HPDE6-E6E7 (cell line): ENCODE measurements around the gene RAD51B.
"Not testable (repeated sequence)": the region's sequence is repeated elsewhere in the genome, so short reads cannot be mapped to it uniquely, and the experiment has no call there.

ENCODE experiments used
- DNase-seq: peaks from one replicate; pipeline ENCODE4 v3.0.0; 2011; ENCODE audit warnings: missing footprints; ENCODE audit errors: extremely low spot score

RAD51B gene

GRCh38 chr14:67944605-67945004 is 125.0 kb downstream of the RAD51B start:
- DNase-seq: no peak

DNA sequence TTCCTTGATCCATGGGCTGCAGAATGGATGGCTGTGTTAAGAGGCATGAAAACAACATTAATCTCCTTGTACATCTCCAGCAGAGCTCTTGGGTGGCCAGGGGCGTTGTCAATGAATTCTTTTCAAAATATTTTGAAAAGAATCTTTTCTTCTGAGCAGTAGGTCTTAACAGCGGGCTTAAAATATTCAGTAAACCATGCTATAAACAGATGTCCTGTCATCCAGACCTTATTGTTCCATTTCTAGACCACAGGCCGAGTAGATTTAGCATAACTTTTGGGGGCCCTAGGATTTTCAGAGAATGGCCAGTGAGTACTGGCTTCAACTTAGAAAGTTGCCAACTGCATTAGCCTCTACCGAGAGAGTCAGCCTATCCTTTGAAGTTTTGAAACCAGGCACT is 130.2 kb downstream of the RAD51B start:
- no peak for DNase-seq

DNA sequence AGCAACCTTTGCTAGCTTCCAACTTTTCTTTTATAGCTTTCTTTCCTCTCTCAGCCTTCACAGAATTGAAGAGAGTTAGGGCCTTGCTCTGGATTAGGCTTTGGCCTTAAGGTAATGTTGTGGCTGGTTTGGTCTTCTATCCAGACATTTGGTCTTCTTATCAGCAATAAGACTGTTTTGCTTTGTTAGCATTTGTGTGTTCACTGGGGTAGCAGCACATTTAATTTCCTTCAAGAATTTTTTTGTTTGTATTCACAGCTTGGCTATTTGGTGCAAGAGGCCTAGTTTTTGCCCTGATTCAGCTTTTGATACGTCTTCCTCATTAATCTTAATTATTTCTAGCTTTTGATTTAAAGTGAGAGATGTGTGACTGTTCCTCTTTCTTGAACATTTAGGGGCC is 130.8 kb downstream of the RAD51B start:
- DNase-seq: no peak

GRCh38 chr14:67951529-67952135 is 132.1 kb downstream of the RAD51B start:
- DNase-seq: no peak

GRCh38 chr14:67952381-67952780 is 132.8 kb downstream of the RAD51B start:
- no peak for DNase-seq

GRCh38 chr14:67952786-67953185 is 133.2 kb downstream of the RAD51B start:
- no peak for DNase-seq

DNA sequence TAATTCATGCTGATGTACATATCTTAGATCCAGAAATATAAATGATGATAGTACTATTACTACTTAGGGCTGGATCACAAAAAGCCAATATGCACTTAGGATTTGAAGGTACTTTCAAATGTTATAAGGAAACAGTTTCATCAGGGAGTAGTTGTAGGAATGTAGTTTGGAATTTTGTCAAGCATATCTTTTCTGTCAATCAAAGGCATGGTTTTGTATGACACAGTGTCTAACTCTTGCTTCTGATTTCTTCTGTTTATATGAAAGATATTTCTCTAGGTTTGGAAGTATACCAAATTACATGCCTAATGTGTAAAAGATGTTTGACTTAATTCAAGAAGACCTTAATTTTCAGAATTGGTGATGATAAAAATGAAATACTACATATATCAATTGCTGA is 135.7 kb downstream of the RAD51B start:
- DNase-seq: no peak

DNA sequence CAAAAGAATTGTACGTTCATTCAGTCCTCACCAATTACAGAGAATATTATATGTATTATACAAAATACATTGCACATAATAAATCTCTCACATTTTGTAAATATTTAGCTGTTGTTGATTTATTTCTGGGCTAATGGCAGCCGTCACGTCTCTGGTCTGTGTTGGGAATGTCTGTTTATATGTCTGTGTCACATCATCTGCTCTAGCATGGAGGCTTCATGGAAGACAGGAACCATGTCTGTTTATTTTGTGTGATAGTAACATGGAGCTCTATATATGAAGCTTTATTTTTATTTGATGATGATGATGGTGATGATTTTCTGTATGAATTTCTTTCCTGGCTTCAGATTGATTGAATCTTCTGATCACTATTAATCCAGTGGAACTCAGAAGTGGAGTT is 138.4 kb downstream of the RAD51B start:
- DNase-seq: no peak

- DNase-seq: no peak
Measured at GRCh38 chr14:67961676-67962075, 142.1 kb downstream of the RAD51B start.

DNA sequence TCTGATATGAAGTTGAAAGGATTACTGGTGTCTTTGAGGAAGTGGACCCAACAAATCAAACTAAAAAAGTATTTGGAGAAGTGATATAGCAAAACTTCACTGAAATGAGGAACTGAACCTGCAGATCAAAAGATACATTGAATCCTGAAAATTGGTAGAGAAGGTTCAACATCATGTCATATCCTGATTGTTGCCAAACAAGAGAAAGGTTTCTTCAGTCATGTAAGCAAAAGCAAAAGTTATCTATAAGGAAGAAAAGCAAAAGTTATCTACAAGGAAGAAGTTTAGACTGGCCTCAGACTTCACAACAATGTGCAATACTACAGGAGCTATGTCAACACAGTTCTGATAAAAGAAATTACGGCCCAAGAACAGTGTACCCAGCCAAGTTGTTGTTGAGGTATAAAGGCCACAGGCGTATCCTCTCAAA is 142.7 kb downstream of the RAD51B start:
- DNase-seq: no peak

DNA sequence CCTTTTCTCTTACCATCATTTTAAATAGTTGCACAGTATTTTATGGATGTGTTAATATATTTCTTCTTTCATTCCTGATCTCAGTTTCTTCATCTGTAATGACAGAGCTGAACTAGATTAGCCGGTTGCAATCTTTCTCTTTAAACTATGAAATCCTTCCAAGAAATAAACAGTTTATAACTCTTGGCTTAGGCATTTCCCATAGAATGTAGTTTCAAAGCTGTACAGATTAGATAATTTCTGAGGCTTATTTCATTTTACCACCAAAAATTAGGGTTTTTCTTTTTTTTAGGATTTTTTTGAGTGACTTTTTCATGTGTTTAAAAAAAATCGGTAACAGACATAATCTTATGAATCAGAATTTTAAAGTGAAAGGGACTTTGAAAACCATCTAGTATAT is 144.0 kb downstream of the RAD51B start:
- DNase-seq: no peak

GRCh38 chr14:67963960-67964812 is 144.6 kb downstream of the RAD51B start:
- DNase-seq: peak; percentile 31

DNA sequence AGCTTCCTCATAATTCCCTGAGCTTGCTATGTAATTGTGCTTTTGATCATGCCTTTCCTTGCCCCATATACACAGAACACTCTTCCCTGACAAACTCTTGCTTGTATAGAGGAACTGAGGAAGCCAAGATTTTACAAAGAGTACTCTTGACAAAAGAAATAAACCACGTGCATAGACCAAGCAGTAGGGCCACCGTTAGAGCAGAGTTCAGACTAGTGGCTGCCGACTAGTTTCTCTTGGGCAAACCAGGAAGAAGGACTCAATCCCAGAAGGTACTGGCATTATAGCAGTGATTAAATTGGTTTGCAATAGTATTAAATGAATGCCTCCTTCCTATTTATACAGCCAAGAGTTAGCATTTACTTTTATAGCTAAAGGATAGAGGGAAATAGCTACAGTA is 146.1 kb downstream of the RAD51B start:
- no peak for DNase-seq

- no peak for DNase-seq
Measured at GRCh38 chr14:67967206-67967605, 147.6 kb downstream of the RAD51B start.

GRCh38 chr14:67967970-67968369 is 148.4 kb downstream of the RAD51B start:
- DNase-seq: not testable (repeated sequence)

DNA sequence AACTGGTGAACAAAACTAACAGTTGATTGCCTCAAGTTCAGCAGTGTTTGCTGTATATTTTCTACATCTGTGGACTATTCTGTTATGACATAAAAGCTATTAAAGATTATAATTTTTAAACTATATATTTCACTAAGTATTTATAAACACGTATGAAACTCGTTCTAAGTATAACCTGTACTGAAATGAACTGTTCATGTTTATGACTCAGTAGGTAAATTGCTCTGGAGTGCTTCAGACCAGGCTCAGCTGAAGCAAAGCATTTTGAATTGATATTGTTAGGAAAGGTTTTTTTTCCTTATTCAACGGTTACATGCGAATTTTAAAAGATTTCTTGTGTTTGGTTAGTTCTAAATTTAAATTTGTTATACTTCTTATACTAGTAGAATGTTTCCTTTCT is 151.3 kb downstream of the RAD51B start:
- no peak for DNase-seq

DNA sequence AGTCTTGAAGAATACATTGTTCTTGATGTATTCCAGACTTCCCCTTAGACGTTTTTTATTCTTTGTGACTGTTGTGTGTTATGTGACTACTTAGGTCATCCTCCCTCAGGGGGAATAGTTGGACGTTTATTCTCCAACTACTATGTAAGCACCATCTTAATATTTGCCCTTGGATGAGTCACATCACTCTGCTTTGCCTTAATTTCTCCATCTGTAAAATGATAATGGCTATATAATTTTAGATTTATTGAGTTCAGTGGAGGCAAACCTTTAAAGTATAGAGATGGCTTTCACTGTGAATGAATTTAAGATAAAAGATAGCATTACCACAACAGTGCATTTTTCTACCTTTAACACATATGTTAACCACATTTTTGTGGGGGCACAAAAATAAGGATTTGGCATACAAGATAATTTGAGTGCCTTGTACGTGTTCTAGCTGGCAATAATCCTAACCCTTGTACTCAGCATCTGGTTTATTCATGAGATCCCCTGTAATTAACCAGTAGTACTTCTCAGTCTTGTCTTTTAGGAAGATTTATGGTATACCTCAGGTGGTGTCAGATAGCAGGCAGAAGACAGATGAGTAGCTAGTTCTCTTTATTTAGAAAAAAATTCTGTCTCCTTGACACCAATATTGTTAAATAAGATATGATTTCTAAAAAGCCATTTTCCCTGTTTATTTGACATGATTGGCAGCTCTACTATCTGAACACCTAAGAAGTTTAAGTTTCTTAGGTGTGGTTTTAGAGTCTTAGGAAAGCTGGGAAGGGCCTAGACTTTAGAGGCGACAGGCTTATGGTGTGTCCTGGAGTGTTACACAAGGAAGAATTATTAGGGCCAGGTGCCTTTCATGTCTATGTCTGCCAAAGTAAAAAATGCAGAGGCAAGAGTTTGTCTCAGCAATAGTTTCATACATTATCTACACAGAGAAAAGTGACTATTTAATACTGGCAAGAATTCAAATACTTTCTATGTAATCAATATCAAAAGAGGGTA is 152.3 kb downstream of the RAD51B start:
- DNase-seq: peak; percentile 1

DNA sequence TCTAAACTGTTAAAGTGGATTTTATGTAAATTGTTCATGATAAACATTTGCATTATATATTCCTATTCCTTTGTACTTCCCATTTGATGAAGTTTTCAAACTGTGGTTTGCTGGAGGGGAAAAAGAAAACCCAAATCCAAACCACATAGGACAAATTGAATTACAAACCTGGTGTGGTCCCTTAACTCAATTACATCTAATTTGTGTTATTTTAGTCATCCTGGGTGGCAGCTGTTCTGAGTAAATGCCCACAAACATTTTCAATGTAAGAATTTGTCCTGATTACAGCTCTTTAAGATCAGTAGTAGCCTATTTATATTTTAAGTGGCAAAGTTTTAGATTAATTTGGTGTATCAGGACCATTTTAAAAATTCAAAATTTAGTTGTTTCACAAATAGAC is 153.9 kb downstream of the RAD51B start:
- DNase-seq: no peak

GRCh38 chr14:67975470-67975869 is 155.9 kb downstream of the RAD51B start:
- DNase-seq: no peak

DNA sequence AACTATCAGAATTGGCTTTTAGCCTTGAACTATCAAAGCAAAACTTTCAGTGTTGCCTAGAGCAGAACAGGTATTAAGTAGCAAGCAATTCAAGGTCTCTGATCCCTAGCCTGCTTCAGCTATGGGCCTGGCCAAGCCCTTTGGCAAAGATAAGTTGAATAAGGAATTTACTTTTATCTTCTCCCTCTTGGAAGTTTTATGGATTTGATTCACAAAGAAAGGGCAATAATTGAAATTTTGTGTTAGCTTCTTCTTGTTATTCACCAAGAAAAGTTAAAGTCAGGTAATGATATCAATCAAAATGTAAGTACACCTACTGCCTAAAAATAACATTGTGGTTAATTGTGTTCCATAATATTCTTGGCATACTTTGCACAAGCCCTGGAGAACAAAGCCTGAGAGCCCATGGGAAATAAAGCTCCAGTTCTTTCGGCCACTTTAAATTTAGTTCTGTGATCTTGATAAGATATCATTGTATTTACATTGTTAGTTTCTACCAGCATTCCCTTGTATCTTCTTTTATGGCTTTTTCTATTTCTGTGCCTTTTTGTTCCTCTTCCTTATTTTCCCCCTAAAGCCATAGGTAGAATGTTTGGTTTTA is 158.0 kb downstream of the RAD51B start:
- DNase-seq: no peak

GRCh38 chr14:67978749-67979148 is 159.2 kb downstream of the RAD51B start:
- no peak for DNase-seq
